T-helper 17 cell (primary cell): Measurements from ENCODE around the gene GNPAT. TPM values are rescaled to one million over a fixed set of nuclear protein-coding genes. Genes with fewer than 3 reads are reported as not detected.
"Not testable (repeated sequence)": the region's sequence is repeated elsewhere in the genome, so short reads cannot be mapped to it uniquely, and the experiment has no call there.

Experiments used
- ATAC-seq: fragments of 150-1000 bp; cut with Tn5 transposase; 2 replicates; pipeline ENCODE4 v1.10.0; 2021; ENCODE audit warnings: mild to moderate bottlenecking, moderate library complexity
- DNase-seq, 3 donors: peaks; one replicate each; pipeline versions ENCODE4 v3.0.0 to v3.0.0-alpha.2; 2020 to 2021
- H3K9me3 ChIP-seq: one replicate; pipeline ENCODE4 v1.7.0; 2013; ENCODE audit warnings: low read length, mild to moderate bottlenecking; ENCODE audit not compliant: control insufficient read depth, poor library complexity, severe bottlenecking
- H3K27ac Mint-ChIP-seq: one replicate; pipeline ENCODE4 v1.8.0; 2022; ENCODE audit warnings: mild to moderate bottlenecking, moderate library complexity, mixed read lengths
- H3K27me3 Mint-ChIP-seq: one replicate; pipeline ENCODE4 v1.8.0; 2022; ENCODE audit warnings: mixed read lengths
- H3K36me3 Mint-ChIP-seq: one replicate; pipeline ENCODE4 v1.8.0; 2022; ENCODE audit warnings: low read depth, mixed read lengths
- H3K4me1 Mint-ChIP-seq: one replicate; pipeline ENCODE4 v1.8.0; 2022; ENCODE audit warnings: mild to moderate bottlenecking, mixed read lengths
- H3K4me3 Mint-ChIP-seq: one replicate; pipeline ENCODE4 v1.8.0; 2022; ENCODE audit warnings: mild to moderate bottlenecking, moderate library complexity, mixed read lengths
- total RNA-seq, 4 donors: library from RNA in 2 of 4; stranded (reverse) in 2 of 4; gene quantifications; one replicate each; pipeline ENCODE4 v1.2.3 and lab custom pipeline; 2022 to 2026

GNPAT gene
- total RNA-seq, 2 donors from 2014 or later: 16.4 to 20.3 TPM

- H3K27me3 Mint-ChIP-seq: peaks cover 20% of the 10 kb centered on the region
- H3K36me3 Mint-ChIP-seq: peaks cover 2% of the 10 kb centered on the region
- no peak overlapping the region for H3K4me3 Mint-ChIP-seq
- no peaks in the 10 kb centered on the region for H3K9me3 ChIP-seq
- ATAC-seq (no peak), DNase-seq (no peak)
- H3K4me1 Mint-ChIP-seq: peaks cover 9% of the 10 kb centered on the region
- no peak overlapping the region for H3K27ac Mint-ChIP-seq
Measured at GRCh38 chr1:231203259-231204057, 37.6 kb upstream of the GNPAT start.

GRCh38 chr1:231206856-231207255 is 34.2 kb upstream of the GNPAT start:
- no peaks in the 10 kb centered on the region for H3K9me3 ChIP-seq
- no peak for ATAC-seq
- Mint-ChIP-seq H3K4me3 (no peak overlapping the region), H3K27me3 (peaks cover 20% of the 10 kb centered on the region), H3K27ac (no peak overlapping the region), H3K36me3 (peaks cover 2% of the 10 kb centered on the region), H3K4me1 (peaks cover 12% of the 10 kb centered on the region)
- DNase-seq: no peak

DNA sequence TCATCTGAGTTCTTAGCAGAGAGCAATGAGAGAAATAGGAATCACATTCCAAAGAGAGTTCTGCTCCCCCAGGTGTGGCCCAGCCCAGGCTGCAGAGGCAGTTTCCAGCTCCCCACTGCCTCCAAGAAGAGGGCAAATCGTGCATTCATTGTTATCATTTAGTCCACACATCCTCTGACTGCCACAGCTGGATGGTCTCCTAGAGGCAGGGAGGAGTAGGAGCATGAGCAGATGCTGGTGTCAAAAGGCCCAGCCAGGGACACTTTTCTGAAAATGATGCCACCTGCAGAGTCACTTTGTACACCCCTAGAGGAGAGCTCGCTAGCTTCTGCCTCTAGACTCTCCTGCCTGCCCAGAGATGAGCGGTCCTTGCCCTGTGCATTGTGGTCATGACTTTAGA is 33.6 kb upstream of the GNPAT start:
- Mint-ChIP-seq H3K27me3 (peaks cover 20% of the 10 kb centered on the region), H3K4me1 (peaks cover 9% of the 10 kb centered on the region), H3K36me3 (peaks cover 2% of the 10 kb centered on the region), H3K4me3 (no peak overlapping the region), H3K27ac (no peak overlapping the region)
- H3K9me3 ChIP-seq: no peaks in the 10 kb centered on the region
- DNase-seq: no peak
- no peak for ATAC-seq

DNA sequence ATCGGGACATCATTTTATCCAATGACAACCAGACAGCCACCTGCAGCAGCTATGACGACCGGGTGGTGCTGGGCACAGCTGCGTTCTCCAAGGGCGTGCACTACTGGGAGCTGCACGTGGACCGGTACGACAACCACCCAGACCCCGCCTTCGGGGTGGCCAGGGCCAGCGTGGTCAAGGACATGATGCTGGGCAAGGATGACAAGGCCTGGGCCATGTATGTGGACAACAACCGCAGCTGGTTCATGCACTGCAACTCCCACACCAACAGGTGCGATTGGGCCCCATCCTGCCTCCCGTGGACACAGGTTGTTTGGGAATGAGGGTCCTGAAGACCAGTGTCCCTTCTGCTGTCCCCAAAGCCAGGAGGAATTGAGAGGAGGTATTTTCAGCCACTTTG is 32.0 kb upstream of the GNPAT start:
- Mint-ChIP-seq H3K27me3 (peaks cover 20% of the 10 kb centered on the region), H3K4me1 (peaks cover 6% of the 10 kb centered on the region), H3K27ac (peak overlapping the region; percentile 69), H3K36me3 (peaks cover 2% of the 10 kb centered on the region), H3K4me3 (no peak overlapping the region)
- ATAC-seq (no peak), DNase-seq (no peak)
- no peaks in the 10 kb centered on the region for H3K9me3 ChIP-seq

- DNase-seq (no peak), ATAC-seq (no peak)
- no peaks in the 10 kb centered on the region for H3K9me3 ChIP-seq
- H3K4me1 Mint-ChIP-seq: peaks cover 6% of the 10 kb centered on the region
- no peak overlapping the region for H3K4me3 Mint-ChIP-seq
- H3K27ac Mint-ChIP-seq: peak overlapping the region; percentile 69
- peaks cover 2% of the 10 kb centered on the region for H3K36me3 Mint-ChIP-seq
- peaks cover 16% of the 10 kb centered on the region for H3K27me3 Mint-ChIP-seq
Measured at GRCh38 chr1:231209531-231209930, 31.5 kb upstream of the GNPAT start.

- ATAC-seq (no peak), DNase-seq (no peak)
- Mint-ChIP-seq H3K27ac (no peak overlapping the region), H3K27me3 (peaks cover 10% of the 10 kb centered on the region), H3K4me3 (no peak overlapping the region), H3K4me1 (peaks cover 6% of the 10 kb centered on the region), H3K36me3 (no peaks in the 10 kb centered on the region)
- H3K9me3 ChIP-seq: no peaks in the 10 kb centered on the region
Measured at GRCh38 chr1:231210126-231210525, 30.9 kb upstream of the GNPAT start.

DNA sequence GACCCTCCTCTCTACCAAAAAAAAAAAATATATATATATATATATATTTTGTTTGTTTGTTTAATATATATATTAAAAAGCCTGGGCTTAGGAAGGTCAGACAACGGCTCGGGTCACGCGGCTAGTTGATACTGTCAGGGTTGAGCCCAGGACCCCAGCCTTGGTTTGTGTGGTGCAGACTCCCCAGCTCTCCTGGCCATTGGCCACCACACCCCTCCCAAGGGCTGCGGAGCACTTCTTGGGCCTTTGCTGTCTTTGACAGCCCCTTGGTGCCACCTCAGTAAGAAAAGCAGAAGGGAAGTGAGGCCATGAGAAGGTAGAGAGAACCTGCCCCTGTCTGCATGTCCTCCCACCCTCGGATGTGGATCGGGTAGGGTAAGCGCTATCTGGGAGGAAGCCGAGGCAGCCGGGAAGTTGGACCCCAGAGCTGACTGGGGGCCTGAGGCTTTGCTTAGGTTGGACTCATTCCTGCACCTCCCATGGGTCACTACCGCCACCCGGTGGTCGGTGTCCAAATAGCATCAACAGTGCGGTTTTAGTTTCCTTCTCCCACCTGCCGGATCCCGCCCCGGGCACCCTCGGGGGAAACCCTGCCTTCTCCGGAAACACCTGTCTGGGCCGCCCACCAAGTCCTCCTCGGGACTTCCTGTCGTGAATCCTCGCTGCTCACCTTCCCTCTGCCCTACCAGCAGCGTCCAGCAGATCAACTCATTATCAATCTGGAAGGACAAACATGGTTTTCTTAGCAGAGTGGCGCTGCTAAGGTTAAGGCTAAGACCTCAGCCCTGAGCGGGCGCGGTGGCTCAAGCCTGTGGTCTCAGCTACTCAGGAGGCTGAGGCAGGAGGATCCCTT is 29.8 kb upstream of the GNPAT start:
- Mint-ChIP-seq H3K27ac (peak overlapping the region; percentile 90), H3K27me3 (peaks cover 8% of the 10 kb centered on the region), H3K4me3 (peak overlapping the region; percentile 82), H3K4me1 (peaks cover 10% of the 10 kb centered on the region), H3K36me3 (no peaks in the 10 kb centered on the region)
- ATAC-seq (peak; percentile 95), DNase-seq (peak; percentile 76 to 84 (median 77))
- no peaks in the 10 kb centered on the region for H3K9me3 ChIP-seq

- H3K36me3 Mint-ChIP-seq, DNase-seq, ATAC-seq, H3K9me3 ChIP-seq, H3K4me3 Mint-ChIP-seq: not testable (repeated sequence)
- Mint-ChIP-seq H3K27ac (peak overlapping the region; percentile 90), H3K27me3 (peaks cover 17% of the 10 kb centered on the region), H3K4me1 (peaks cover 14% of the 10 kb centered on the region)
Measured at GRCh38 chr1:231212301-231212700, 28.7 kb upstream of the GNPAT start.

- Mint-ChIP-seq H3K27me3 (peaks cover 27% of the 10 kb centered on the region), H3K4me3 (no peak overlapping the region), H3K36me3 (no peaks in the 10 kb centered on the region), H3K4me1 (peaks cover 14% of the 10 kb centered on the region), H3K27ac (peak overlapping the region; percentile 3)
- H3K9me3 ChIP-seq: no peaks in the 10 kb centered on the region
- ATAC-seq (no peak), DNase-seq (no peak)
Measured at GRCh38 chr1:231213831-231214573, 27.0 kb upstream of the GNPAT start.

DNA sequence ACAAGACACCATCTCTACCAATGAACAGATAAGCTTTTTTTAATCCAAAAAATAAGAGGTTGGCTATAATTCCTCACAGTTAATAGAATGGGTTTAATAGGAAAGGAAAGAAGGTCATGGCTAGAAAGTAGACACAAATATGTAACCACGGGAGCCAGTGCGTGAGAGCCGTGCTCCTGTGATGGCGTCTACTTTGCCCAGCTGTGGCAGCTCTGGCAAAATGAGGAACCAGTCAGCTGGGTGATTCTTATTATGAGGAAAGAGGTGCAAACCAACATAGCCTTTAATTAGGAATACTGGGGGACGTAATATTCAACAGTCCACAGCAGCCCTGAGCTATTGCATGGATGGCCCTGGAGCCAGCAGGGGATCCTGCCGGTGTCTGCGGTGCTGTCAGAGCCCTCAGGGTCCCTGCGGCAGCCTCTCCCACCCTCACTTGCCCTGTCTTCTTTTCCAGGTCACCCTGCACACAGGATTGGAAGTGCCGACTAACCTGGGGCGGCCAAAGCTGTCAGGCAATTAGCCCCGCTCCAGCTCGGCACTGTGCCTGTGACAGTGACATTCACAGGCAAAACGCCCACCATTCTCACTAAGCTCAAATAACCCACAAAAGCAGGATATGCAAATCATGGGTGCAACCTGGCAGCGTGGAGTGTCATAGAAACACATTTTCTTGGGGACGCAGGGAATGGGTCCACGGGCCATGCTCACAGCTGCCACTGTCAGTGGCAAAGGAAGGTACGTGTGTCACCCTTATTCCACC is 25.9 kb upstream of the GNPAT start:
- ATAC-seq (no peak), DNase-seq (no peak)
- H3K9me3 ChIP-seq: no peaks in the 10 kb centered on the region
- no peaks in the 10 kb centered on the region for H3K36me3 Mint-ChIP-seq
- peaks cover 14% of the 10 kb centered on the region for H3K4me1 Mint-ChIP-seq
- peak overlapping the region; percentile 68 for H3K27ac Mint-ChIP-seq
- peaks cover 27% of the 10 kb centered on the region for H3K27me3 Mint-ChIP-seq
- H3K4me3 Mint-ChIP-seq: no peak overlapping the region

- peak overlapping the region; percentile 68 for H3K27ac Mint-ChIP-seq
- no peaks in the 10 kb centered on the region for H3K9me3 ChIP-seq
- H3K4me3 Mint-ChIP-seq: peak overlapping the region; percentile 49
- no peak for ATAC-seq
- H3K27me3 Mint-ChIP-seq: peaks cover 27% of the 10 kb centered on the region
- H3K4me1 Mint-ChIP-seq: peaks cover 14% of the 10 kb centered on the region
- no peak for DNase-seq
- no peaks in the 10 kb centered on the region for H3K36me3 Mint-ChIP-seq
Measured at GRCh38 chr1:231215681-231216385, 25.2 kb upstream of the GNPAT start.

DNA sequence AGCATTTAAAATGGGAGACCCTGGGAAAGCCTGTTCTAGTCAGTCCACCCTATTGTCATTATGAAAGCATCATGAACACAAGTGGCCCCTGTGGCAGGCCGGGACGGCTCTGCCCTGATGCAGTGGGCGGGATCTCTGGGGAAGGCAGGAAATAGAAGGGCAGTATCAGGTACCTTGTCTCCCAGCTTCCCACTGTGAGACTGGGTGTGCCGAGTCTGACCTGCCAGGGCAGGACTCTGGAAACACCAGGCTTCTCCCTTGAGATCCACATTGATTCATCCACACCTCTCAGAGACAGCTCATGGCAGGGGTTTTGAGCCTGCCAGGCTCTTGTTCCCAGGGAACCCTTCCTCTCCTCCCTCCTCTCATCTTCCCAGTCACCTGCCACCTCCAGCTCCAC is 24.5 kb upstream of the GNPAT start:
- H3K9me3 ChIP-seq: no peaks in the 10 kb centered on the region
- no peak for DNase-seq
- H3K27ac Mint-ChIP-seq: peak overlapping the region; percentile 68
- H3K4me3 Mint-ChIP-seq: no peak overlapping the region
- H3K27me3 Mint-ChIP-seq: peaks cover 27% of the 10 kb centered on the region
- no peak for ATAC-seq
- no peaks in the 10 kb centered on the region for H3K36me3 Mint-ChIP-seq
- H3K4me1 Mint-ChIP-seq: peaks cover 9% of the 10 kb centered on the region
